GM08714 (cell line): ENCODE measurements around the gene OR8B8.
"Not testable (repeated sequence)": the region's sequence is repeated elsewhere in the genome, so short reads cannot be mapped to it uniquely, and the experiment has no call there.

Experiments used
- H3K4me3 ChIP-seq: fragments of 200-500 bp; sonication (Bioruptor generic); 2 replicates; pipeline ENCODE4 v1.5.1; 2014; ENCODE audit warnings: mild to moderate bottlenecking, low read length, inconsistent platforms
- ZNF274 ChIP-seq: IDR thresholded peaks from 2 replicates; pipeline ENCODE4 v1.6.1; 2012; ENCODE audit warnings: mild to moderate bottlenecking, low read depth, low read length

The OR8B8 gene

GRCh38 chr11:124405581-124405980 lies 39.9 kb downstream of the OR8B8 start:
- H3K4me3 ChIP-seq, result no peak overlapping the region
- TF ChIP-seq ZNF274, result no peak

- not testable (repeated sequence) for H3K4me3 ChIP-seq
Measured at GRCh38 chr11:124403186-124403585, 42.3 kb downstream of the OR8B8 start.

GRCh38 chr11:124402326-124402922 lies 43.1 kb downstream of the OR8B8 start:
- TF ChIP-seq ZNF274, result no peak
- no peak overlapping the region for H3K4me3 ChIP-seq

GRCh38 chr11:124398924-124399323 lies 46.6 kb downstream of the OR8B8 start, which contains the start of gene OR8B3:
Gene OR8B3, minus strand, starts transcription at chr11:124399024. Its CDS starts 1,673 bp downstream, at chr11:124397351.
- H3K4me3 ChIP-seq, result no peak within 1 kb of the TSS
- TF ChIP-seq ZNF274, result no peak

GRCh38 chr11:124396847-124397246 lies 48.6 kb downstream of the OR8B8 start:
- H3K4me3 ChIP-seq, result not testable (repeated sequence)

- H3K4me3 ChIP-seq, result no peak overlapping the region
- TF ChIP-seq ZNF274, result no peak
Measured at GRCh38 chr11:124394408-124394807, 51.1 kb downstream of the OR8B8 start.
